Fibroblast of skin of right biceps (primary cell): ENCODE data around the gene CPLX3.

ENCODE experiments used
- DNase-seq: peaks from one replicate; pipeline ENCODE4 v3.0.0-alpha.2; 2013

The CPLX3 gene

DNA sequence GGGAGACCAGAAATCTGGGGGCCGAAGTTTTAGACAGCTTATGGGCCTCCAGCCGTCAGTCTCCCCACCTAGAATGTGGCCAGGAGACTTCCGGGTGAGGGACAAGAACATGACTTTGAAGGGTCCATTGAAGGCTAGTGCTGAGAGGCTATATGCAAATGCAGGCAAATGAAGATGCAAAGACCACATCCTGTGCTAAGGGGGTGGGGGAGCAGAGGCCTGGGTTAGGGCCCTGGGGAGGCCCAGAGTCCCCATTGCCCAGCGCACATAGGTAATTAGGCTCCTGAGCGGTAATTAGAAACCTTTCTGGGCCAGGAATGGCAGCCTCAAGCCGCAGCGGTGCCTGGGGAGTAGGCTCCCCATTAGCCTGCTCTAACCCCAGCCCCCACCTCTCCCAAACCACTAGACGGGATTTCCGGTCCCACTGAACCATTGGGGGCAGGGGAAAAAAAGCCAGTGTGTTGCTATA lies 37.7 kb upstream of the CPLX3 start:
- DNase-seq: no peak

DNA sequence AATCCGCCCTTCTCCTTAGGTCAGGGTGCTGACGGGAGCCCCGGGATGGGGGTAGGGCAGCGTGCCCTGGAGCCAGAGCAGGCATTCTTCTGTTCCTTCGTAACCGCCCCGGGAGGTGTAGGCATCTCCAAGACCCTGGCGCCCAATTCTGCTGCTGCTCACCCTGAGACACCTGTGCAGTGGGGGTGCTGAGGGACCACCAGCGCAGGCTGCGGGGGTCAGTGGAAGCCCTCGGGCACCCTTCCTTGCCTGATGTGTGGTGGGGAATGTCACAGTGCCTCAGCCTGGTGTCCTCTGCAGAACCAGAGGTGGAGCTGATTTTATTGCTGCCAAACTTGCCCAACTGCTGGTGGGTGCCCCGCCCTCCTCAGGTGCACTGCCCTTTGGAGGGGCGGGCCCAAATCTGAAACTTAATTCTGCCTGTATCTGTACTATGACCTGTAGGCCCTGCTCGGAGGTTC lies 37.2 kb upstream of the CPLX3 start:
- no peak for DNase-seq

DNA sequence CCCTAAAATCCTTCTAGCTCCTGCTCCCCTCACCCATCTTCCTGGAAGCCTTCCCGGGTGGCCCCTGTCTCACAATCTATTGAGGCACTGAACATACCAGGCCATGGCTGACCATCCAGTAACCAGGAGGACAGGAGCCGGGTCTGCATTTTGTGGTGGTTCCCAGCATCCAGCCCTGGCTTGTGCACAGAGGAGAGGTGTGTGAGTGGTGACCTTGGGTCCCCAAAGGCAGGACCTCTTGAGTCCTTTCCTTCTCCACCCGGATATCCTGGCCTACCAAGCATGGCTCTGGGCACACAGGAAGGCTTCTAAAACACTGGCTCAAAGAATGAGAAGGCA lies 36.7 kb upstream of the CPLX3 start:
- DNase-seq: no peak

DNA sequence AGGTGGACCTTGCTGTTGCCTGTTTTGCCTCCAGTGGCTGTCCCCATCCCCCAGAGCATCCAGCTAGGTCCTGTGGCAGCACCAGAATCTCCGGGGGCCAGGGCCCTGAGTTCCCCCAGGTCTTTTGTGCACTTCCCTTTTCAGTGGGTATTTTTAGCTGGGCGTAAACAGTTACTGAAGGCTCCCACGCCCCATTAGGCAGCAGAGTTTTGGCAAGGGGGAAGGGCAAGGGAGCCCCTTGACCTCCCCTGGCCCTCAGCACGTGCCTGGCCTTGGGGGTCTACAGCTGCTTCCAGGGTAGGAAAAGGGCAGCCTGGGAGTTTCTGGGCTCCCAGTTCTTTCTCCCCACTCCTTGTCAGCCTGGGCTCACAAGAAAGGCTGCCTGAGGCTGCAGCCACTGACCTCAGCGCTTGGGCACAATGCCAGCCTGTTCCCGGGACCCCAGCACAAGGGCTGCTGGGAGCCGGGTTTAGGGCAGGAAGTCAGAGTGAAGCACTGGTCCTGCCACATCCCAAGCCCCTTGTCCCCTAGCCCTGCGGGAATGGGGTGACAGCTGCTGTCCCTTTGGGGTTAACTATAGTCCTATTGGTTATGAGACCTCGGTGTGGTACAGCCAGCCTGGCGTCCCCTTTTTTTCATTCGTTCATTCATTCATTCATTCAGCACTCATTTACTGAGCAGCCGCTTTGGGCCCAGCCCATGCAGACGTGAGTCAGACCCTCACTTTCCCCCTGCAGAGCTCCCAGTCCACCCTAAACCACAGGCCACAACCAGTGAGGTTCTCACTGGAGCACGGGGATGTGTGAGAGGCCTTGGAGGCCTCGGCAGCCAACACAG lies 36.1 kb upstream of the CPLX3 start:
- DNase-seq: peak; percentile 80

DNA sequence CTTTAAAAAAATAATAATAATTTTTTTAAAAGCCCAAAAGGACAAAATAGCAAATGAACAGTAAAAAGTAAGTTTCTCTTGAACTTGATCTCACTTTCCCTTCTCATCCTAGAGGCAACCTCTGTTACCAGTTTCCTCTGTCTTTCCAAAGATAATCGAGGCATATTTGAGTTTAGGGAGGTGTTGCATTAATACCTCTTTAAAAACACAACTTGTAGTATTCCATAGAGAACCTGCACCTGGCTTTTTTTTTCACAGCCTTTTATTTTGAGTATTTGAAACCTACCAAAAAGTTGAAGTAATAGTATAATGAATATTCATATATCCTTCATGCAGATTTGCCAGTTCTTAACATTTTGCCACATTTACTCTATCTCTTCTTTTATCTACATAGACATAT lies 35.4 kb upstream of the CPLX3 start:
- no peak for DNase-seq

DNA sequence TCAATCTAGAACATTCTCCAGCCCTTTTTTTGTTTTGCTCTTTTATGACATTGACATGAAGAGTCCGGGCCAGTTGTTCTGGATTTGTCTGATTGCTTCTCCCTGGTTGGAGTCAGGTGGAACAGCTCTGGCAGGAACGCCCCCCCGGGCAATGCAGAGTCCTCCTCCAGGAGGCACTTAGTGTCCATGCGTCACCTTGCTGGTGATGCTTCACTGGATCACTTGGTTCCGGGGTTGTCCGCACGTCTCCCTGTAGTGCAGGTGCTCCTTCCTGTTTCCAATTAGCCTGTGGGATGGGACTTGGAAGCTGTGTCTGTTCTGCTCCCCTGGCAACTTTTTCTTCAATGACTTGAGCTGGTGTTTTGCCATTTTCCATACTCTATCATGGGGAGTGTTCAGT lies 34.8 kb upstream of the CPLX3 start:
- DNase-seq: no peak

DNA sequence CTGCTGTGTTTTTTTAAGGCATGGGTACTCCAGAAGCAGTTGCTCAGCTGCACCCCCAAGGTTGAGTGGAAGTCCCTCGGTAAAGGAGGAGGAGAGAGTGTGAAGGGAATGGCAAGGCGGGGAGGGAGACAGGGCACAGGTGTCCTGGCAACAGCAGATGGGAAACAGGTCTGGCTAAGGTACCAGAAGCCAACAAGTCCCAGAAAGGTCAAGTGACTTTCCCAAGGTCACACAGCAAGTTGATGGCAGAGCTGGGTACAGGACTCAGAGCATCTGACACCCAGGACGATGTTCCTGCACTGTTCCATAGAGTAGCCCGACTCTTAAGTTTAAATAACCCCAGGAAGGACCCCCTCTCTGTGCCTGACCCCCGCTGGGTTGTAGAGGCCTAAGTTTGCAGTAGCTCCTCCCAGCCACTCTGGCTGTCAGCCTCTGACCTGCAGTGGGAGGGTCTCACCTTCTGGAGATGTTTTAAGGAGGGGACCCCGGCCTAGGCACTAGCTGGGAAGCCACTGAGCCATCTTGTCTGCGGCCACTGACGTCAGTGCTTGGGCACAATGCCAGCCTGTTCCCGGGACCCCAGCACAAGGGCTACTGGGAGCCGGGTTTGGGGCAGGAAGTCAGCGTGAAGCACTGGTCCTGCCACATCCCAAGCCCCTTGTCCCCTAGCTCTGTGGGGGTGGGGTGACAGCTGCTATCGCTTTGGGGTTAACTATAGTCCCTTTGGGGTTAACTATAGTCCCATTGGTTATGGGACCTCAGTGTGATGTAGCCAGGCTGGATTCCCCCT lies 34.0 kb upstream of the CPLX3 start:
- no peak for DNase-seq

DNA sequence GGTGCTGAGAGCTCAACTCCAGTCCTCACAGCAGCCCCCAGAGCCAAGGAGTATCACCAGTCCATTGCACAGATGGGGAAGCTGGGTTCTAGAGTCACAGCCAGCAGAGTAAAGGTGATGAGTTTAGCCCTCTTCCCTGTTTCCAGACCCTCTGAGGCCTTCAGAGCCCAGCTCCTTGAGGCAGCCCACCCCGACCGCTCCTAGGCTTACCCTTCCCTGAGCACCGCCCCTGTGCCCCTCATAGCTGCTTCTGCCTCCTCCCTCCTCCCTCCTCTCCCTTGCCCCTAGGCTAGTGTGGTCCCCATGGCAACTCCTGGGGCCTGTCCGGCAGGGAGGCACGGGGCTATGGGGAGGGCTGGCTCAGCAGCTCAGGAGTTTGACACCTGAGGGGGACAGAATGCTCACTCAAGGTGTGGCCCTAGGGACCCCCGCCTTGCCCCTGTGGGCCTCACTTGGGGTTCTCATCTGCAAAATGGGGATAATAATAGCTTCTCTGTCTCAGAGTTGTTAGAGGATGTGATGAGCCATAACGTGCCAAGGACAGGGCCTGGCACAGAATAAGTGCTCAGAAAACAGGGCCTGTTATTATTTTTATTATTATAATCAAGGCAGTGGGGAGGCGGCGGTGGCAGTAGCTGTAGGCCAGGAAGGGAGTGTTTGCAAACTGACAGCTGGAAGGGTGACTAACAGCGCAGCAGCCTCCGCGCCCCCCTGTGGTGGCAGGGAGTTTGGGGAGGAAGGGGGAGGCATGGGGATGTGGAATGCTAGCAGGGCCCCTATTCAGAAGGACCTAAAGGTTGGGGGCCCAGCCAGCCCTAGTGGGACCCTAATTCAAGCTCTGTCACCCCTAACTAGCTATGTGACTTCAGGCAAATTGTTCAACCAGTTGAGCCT lies 33.0 kb upstream of the CPLX3 start:
- no peak for DNase-seq

DNA sequence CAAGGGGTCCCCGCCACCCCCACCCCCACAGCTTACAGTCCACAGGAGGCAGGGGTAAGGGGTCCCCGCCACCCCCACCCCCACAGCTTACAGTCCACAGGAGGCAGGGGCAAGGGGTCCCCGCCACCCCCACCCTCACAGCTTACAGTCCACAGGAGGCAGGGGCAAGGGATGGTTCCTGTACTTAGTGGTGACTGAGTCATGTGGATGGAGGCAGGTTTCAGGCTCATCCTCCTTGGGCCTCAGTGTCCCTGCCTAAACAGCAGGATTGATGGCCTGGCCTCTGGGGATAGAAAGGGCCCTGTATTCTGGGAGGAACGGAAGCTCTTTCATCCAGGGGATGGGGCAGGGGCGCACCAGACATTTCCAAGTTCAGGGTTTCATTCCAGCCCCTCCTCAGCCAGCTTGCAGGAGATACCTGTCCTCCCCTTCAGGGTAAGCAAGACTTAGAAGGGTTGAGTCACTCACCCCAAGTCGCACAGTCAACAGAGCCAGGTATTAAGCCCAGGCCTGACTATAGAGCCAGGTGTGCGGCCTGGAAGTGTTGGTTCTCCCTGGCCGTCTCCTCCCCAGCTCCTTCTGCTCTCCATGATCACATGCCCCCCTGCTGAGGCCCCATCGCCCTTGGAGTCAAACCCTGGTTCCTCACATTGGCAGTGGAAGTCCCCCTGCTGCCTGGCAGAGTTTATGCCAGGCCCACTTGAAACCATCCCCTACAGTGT lies 32.0 kb upstream of the CPLX3 start:
- DNase-seq: no peak

DNA sequence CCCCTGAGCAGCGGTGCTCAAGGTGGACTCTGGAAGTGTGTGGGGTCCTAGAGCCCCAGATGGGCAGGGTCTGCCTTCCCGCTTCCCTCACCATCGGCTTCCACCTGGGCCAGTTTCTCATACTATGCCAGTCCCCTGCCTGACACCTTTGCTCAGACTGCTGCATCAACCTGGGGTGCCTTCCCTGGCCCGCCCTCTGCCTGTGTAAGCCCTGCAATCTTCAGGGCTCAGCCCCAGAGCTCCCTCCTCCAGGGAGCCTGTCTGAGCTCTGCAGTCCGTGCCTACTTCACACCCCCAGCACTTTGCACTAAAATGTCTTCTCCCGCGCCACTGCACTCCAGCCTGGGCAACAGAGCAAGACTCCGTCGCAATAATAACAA lies 31.5 kb upstream of the CPLX3 start:
- no peak for DNase-seq

DNA sequence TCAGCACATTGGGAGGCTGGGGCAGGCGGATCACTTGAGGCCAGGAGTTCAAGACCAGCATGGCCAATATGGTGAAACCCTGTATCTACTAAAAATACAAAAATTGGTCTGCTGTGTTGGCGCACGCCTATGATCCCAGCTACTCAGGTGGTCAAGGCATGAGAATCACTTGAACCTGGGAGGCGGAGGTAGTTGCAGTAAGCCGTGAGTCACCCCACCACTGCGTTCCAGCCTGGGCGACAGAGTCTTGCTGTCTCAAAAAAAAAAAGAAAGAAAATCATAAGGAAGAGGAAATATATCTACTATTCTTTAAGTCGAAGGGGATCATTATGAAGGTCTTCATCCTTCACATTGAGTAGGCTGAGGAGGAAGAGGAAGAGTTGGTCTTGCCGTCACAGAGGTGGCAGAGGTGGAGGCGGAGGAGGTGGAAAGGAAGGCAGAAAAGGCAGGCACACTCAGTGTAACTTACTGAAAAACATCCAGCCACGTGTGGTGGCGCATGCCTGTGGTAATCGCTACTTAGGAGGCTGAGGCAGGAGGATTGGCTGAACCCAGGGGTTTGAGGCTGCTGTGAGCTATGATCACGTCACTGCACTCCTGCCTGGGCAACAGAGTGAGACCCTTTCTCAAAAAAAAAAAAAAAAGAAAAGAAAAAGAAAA lies 30.3 kb upstream of the CPLX3 start:
- DNase-seq: no peak

DNA sequence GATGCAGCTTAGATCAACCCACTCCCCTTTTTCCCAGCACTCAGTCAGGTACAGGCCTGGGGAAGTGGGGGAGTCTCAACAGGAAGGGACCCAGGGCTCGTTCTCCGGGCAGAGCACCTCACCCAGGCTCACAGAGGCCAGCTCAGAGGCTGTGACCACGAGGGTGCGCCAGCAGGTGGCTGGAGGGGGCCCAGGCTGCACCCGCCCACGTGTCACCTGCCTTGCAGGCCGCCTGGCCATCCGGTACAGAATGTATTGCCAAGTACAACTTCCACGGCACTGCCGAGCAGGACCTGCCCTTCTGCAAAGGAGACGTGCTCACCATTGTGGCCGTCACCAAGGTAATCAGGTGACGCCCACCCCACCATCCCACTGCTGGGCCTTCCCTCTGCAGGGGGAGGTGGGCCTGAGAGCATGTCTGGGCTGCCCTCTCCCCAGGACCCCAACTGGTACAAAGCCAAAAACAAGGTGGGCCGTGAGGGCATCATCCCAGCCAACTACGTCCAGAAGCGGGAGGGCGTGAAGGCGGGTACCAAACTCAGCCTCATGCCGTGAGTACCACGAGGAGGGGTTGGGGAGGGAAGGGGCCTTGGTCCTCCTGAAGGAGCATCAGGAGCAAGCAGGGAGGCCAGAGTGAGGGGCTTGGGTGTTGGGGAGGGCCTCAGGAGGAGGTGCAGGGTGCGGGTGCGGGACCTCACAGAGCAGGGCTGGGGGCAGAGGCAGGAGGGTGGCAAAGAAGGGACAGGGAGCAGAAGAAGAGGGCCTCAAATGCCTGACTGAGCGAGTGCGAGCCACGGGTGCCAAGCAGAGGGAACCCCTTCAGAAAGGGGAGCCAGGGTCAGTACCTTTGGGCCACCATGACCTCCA lies 27.8 kb upstream of the CPLX3 start:
- DNase-seq: no peak

DNA sequence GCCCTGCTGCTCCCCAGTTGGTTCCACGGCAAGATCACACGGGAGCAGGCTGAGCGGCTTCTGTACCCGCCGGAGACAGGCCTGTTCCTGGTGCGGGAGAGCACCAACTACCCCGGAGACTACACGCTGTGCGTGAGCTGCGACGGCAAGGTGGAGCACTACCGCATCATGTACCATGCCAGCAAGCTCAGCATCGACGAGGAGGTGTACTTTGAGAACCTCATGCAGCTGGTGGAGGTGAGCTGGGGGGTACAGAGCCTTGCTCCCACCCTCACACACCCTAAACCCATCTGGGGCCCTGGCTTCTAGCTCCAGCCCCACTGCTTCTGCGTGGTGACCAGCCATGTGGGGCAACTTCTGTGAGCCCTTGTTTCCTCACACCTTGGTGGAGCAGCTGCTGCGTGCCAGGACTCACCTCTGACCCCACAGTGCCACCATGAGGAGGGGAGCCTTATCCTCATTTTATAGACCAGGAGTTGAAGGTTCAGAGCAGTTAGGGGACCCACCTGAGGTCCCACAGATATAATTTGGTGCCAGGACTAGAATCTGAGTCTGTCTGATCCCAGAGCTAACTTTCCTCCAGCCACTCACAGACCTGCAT lies 27.1 kb upstream of the CPLX3 start:
- no peak for DNase-seq

DNA sequence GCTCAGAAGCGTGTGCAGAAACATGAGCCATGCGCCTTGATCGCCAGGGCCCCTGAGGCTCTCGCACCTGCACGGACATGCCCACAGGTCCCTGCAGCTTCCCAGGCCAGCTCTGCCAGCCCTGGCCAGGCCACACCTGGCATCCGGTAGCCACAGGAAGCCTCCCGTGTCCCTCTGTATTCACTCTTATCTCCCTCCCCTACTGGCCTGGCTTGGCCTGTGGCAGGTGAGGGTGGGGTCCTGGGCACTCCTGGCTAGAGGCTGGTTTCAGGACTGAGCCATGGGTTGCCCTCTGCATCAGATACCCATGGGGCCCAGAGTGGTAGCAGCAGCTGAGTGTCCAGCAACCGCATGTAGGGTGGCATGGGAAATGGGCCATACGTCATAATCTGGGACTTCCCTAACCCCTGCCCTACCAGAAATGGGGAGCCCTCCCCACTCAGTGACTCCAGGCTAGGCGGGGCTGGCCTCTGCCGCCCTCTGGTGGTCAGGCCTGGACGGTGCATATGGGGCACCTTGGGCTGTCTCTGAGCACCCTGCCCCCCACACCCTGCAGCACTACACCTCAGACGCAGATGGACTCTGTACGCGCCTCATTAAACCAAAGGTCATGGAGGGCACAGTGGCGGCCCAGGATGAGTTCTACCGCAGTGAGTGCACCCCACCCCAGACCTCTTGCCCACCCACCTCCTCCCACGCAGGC lies 26.4 kb upstream of the CPLX3 start:
- DNase-seq: peak; percentile 50

DNA sequence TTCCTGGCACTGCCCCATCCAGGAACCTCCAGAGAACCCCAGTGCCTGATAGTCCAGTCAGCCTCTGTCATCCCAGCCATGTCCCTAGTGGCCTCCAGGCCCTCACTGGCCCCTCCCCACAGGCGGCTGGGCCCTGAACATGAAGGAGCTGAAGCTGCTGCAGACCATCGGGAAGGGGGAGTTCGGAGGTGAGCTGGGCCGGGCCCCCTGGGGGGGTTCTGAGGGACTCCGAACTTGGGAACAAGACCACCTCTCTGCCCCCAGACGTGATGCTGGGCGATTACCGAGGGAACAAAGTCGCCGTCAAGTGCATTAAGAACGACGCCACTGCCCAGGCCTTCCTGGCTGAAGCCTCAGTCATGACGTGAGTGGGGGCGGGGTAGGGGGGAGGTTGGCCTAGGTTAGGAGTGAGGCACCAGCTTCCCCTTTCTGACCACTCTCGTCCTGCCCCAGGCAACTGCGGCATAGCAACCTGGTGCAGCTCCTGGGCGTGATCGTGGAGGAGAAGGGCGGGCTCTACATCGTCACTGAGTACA lies 25.8 kb upstream of the CPLX3 start:
- no peak for DNase-seq

DNA sequence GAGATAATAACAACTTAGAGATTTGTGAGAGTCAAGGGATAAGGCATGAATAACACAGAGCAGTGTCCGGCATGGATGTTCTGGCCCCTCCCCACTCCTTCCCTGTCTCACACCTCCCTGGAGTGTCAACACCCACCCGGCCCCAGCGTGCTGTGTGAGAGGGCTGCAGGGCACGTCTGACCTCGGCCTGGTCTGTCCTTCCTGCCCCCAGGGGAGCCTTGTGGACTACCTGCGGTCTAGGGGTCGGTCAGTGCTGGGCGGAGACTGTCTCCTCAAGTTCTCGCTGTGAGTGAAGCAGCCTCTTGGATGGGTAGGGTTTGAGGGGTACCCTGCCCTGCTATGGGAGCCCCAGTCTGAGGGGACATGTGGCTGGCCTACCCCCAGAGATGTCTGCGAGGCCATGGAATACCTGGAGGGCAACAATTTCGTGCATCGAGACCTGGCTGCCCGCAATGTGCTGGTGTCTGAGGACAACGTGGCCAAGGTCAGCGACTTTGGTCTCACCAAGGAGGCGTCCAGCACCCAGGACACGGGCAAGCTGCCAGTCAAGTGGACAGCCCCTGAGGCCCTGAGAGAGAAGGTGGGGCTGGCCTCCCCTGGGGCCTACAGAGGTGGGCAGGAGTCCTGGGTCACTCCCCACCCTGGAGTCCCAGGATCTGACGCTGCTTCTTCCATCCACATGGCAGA lies 25.0 kb upstream of the CPLX3 start:
- no peak for DNase-seq

DNA sequence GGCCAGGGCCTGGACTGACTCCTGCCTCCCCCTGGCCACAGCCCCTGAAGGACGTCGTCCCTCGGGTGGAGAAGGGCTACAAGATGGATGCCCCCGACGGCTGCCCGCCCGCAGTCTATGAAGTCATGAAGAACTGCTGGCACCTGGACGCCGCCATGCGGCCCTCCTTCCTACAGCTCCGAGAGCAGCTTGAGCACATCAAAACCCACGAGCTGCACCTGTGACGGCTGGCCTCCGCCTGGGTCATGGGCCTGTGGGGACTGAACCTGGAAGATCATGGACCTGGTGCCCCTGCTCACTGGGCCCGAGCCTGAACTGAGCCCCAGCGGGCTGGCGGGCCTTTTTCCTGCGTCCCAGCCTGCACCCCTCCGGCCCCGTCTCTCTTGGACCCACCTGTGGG lies 24.1 kb upstream of the CPLX3 start:
- DNase-seq: no peak

DNA sequence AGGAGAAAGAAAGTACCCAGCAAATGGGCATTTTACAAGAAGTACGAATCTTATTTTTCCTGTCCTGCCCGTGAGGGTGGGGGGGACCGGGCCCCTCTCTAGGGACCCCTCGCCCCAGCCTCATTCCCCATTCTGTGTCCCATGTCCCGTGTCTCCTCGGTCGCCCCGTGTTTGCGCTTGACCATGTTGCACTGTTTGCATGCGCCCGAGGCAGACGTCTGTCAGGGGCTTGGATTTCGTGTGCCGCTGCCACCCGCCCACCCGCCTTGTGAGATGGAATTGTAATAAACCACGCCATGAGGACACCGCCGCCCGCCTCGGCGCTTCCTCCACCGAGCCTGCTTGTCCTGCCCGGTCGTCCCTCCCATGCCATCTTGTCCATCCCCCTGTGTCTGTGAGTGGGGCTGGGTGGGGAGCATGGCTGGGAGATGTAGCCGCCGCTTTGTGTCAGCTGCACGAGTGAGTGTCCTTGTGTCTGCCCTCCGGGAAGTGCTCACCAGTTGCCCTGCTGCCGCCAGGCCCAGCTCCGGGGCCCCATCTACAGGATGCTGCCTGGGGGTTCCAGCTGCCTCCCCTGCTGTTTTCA lies 23.5 kb upstream of the CPLX3 start:
- DNase-seq: no peak

DNA sequence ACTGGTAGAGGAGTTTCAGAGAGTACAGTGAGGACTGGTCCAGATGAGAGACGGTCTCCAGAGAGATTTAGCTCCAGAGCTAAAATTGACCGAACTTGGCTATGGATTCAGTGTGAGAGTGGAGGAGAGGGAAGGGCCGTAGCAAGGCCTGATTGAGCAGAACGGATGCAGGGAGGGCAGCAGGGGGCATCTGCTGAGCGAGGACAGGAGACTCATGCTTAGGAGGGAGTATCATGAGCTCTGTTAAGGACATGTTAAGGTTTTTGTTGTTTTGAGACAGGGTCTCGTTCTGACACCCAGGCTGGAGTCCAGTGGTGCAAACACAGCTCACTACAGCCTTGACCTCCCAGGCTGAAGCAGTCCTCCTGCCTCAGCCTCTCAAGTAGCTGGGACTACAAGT lies 21.5 kb upstream of the CPLX3 start:
- DNase-seq: no peak
